Esophagus muscularis mucosa (tissue), 4 donors: ENCODE measurements around the gene S1PR1. TPM values are rescaled to one million over a fixed set of nuclear protein-coding genes. Genes with fewer than 3 reads are reported as not detected.

ENCODE experiments used
- DNase-seq: peaks from one replicate; pipeline ENCODE4 v3.0.0-alpha.2; 2017; ENCODE audit errors: extremely low spot score
- H3K27ac ChIP-seq, 4 donors: fragments of 200-600 bp; sonication (generic); replicated peaks in 1 of 4; 1 replicate in 3 of 4; 2 replicates in 1 of 4; pipeline ENCODE4 v1.5.1; 2016 to 2019; ENCODE audit warnings: mild to moderate bottlenecking in 1 of 4
- H3K27me3 ChIP-seq, 4 donors: fragments of 200-600 bp; sonication (generic); one replicate each; pipeline versions ENCODE4 v1.5.1 to v1.6.0; 2016 to 2019
- H3K36me3 ChIP-seq, 4 donors: fragments of 200-600 bp; sonication (generic); one replicate each; pipeline ENCODE4 v1.5.1; 2016 to 2019
- H3K4me1 ChIP-seq, 4 donors: fragments of 200-600 bp; sonication (generic); one replicate each; pipeline ENCODE4 v1.5.1; 2016 to 2019
- H3K4me3 ChIP-seq, 4 donors: fragments of 200-600 bp; sonication (generic); 1 replicate in 2 of 4; 2 replicates in 2 of 4; pipeline ENCODE4 v1.5.1; 2016 to 2019; ENCODE audit warnings: mild to moderate bottlenecking in 4 of 4, moderate library complexity in 1 of 4
- H3K9me3 ChIP-seq, 4 donors: fragments of 200-600 bp; sonication (generic); 1 replicate in 3 of 4; 2 replicates in 1 of 4; pipeline ENCODE4 v1.5.1; 2016 to 2019
- CTCF ChIP-seq, 3 experiments: fragments of 200-600 bp in 2 of 3; fragments of 450-650 bp in 1 of 3; sonication (generic) in 2 of 3; IDR thresholded peaks; one replicate each; pipeline ENCODE4 v1.5.1; 2017 to 2019; ENCODE audit warnings: antibody characterized with exemption in 3 of 3, mild to moderate bottlenecking in 2 of 3, moderate library complexity in 1 of 3
- EP300 ChIP-seq: sonication (generic); formaldehyde crosslinking; IDR thresholded peaks from one replicate; pipeline ENCODE4 v1.6.1; 2017; ENCODE audit warnings: antibody characterized with exemption
- POLR2A ChIP-seq: fragments of 450-650 bp; IDR thresholded peaks from one replicate; pipeline ENCODE4 v1.6.1; 2017; ENCODE audit warnings: antibody characterized with exemption, moderate library complexity, mild to moderate bottlenecking, low read depth
- POLR2AphosphoS5 ChIP-seq, 2 donors: sonication (generic); formaldehyde crosslinking; IDR thresholded peaks; one replicate each; pipeline ENCODE4 v1.6.1; 2017; ENCODE audit warnings: antibody characterized with exemption in 2 of 2
- WGBS: methylation state at CpG from one replicate; pipeline ENCODE4 v1.1.5; 2018; 5-methylcytosine and 5-hydroxymethylcytosine counted together
- intact Hi-C: fragments of 100-400 bp; cut with DNase I; formaldehyde crosslinking; loops from one replicate; pipeline ENCODE4 v1.15.1; 2023
- total RNA-seq, 4 donors: library from RNA; depleted of rRNA; stranded (reverse); fragments of >200 nt; gene quantifications; one replicate each; pipeline versions ENCODE4 v1.1.0 to v1.2.1, GENCODE V29; 2016

S1PR1 gene
- total RNA-seq, 4 donors from 2014 or later, result 17.9 to 98.5 (median 77.4) TPM

DNA sequence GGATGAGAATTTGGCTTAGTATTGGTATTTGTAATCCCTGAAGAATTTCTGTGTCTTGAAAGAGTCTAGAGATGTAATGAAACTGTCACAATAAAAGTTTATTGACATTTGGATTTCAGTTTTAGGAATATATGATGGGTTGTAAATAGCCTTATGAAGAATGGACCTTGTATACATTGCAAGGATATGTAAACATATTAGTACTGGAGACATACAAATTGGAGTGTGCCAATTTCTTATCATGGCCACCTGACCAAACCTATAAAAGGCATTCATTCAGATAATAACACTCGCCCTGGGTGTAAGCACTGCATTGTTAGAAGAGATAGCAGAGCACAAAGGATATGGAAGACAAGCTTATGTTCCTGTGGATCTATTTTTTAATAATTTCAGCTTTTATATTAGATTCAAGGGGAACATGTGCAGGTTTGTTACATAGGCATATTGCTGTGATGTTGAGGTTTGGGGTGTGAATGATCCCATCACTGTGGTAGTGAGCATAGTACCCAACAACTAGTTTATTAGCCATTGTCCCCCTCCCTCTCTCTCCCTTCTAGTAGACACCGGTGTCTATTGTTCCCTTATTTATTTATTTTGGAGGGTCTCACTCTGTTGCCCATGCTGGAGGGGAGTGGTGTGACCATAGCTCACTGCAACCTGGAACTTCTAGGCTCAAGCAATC is 8.6 kb downstream of the S1PR1 start:
- Histone ChIP-seq H3K27me3 (no peaks in the 10 kb centered on the region), H3K36me3 (peaks cover 0 to 29% (median 2%) of the 10 kb centered on the region in 4 donors), H3K27ac (no peak overlapping the region), H3K9me3 (no peaks in the 10 kb centered on the region), H3K4me1 (peaks cover 0 to 5% (median 0%) of the 10 kb centered on the region in 4 donors), H3K4me3 (no peak overlapping the region)
- intact Hi-C loops, result no loop called here
- WGBS, result 84% methylated on average over 2 of the region's 2 CpGs
- DNase-seq, result no peak
- TF ChIP-seq EP300 (no peak), POLR2A (no peak), CTCF (IDR thresholded peaks at IDR 0.05) (no peak), POLR2AphosphoS5 (IDR thresholded peaks at IDR 0.05) (no peak)

- no peak for TF ChIP-seq POLR2A
- TF ChIP-seq EP300, result no peak
- TF ChIP-seq POLR2AphosphoS5 (IDR thresholded peaks at IDR 0.05), result no peak
- no peak for TF ChIP-seq CTCF (IDR thresholded peaks at IDR 0.05)
- intact Hi-C loops, result no loop called here
- Histone ChIP-seq H3K4me3 (no peak overlapping the region), H3K9me3 (no peaks in the 10 kb centered on the region), H3K27me3 (no peaks in the 10 kb centered on the region), H3K27ac (no peak overlapping the region), H3K36me3 (peaks cover 0 to 10% (median 0%) of the 10 kb centered on the region in 4 donors), H3K4me1 (peaks cover 0 to 3% (median 0%) of the 10 kb centered on the region in 4 donors)
- no peak for DNase-seq
- WGBS, result 82% methylated on average over 6 of the region's 6 CpGs
These were observed 10.8 kb downstream of the S1PR1 start for GRCh38 chr1:101247404-101248287.

- TF ChIP-seq POLR2AphosphoS5 (IDR thresholded peaks at IDR 0.05) (no peak), EP300 (no peak), CTCF (IDR thresholded peaks at IDR 0.05) (no peak), POLR2A (no peak)
- no peaks in the 10 kb centered on the region for H3K36me3 ChIP-seq
- no peak overlapping the region for H3K4me3 ChIP-seq
- H3K9me3 ChIP-seq, result no peaks in the 10 kb centered on the region
- no peaks in the 10 kb centered on the region for H3K27me3 ChIP-seq
- intact Hi-C loops, result no loop called here
- WGBS, result 87% methylated on average over 3 of the region's 3 CpGs
- no peaks in the 10 kb centered on the region for H3K4me1 ChIP-seq
- DNase-seq, result no peak
- no peak overlapping the region for H3K27ac ChIP-seq
These were observed 13.4 kb downstream of the S1PR1 start for GRCh38 chr1:101250222-101250621.

- no peak for TF ChIP-seq POLR2A
- TF ChIP-seq CTCF (IDR thresholded peaks at IDR 0.05), result no peak
- no peak for TF ChIP-seq POLR2AphosphoS5 (IDR thresholded peaks at IDR 0.05)
- TF ChIP-seq EP300, result no peak
- H3K4me3 ChIP-seq, result no peak overlapping the region
- intact Hi-C loops, result no loop called here
- no peaks in the 10 kb centered on the region for H3K9me3 ChIP-seq
- H3K27me3 ChIP-seq, result no peaks in the 10 kb centered on the region
- 52% methylated on average over 5 of the region's 5 CpGs for WGBS
- no peaks in the 10 kb centered on the region for H3K4me1 ChIP-seq
- no peak for DNase-seq
- no peaks in the 10 kb centered on the region for H3K36me3 ChIP-seq
- no peak overlapping the region for H3K27ac ChIP-seq
These were observed 13.9 kb downstream of the S1PR1 start for GRCh38 chr1:101250656-101251272.
